IMR-90 (cell line): ENCODE results near the gene RNF123. TPM values are rescaled to one million over a fixed set of nuclear protein-coding genes. Genes with fewer than 3 reads are reported as not detected.

Experiments
- ATAC-seq: fragments of 200-7000 bp; cut with Tn5 transposase; 2 replicates; pipeline ENCODE4 v1.9.1; 2020; ENCODE audit warnings: low read depth, mild to moderate bottlenecking, moderate library complexity
- BruUV-seq: library from RNA; stranded (reverse); fragments of 400-500 nt; replicated peaks from 2 replicates; lab custom pipeline; 2021; lab: Mats Ljungman, UMichigan
- CTCF ChIA-PET: fragments of 300-600 bp; formaldehyde crosslinking; extraction: SDS; loops from one replicate; lab custom pipeline; 2021; ENCODE audit warnings: antibody characterized with exemption; lab: Yijun Ruan, JAX
- POLR2A ChIA-PET: fragments of 300-600 bp; sonication (Branson Sonifier 250); formaldehyde crosslinking; loops from one replicate; lab custom pipeline; 2022; ENCODE audit warnings: antibody characterized with exemption; ENCODE audit not compliant: unreplicated experiment; lab: Charles Lee
- DNase-seq: peaks from one replicate; pipeline ENCODE4 v3.0.0; 2013
- H2AFZ ChIP-seq: replicated peaks from 2 replicates; pipeline ENCODE3; 2013; ENCODE audit warnings: low read length, mild to moderate bottlenecking; ENCODE audit not compliant: poor library complexity
- H2AK5ac ChIP-seq: 2 replicates; pipeline ENCODE4 v1.6.1; 2013; ENCODE audit warnings: low read depth, low read length, inconsistent platforms
- H2AK9ac ChIP-seq: replicated peaks from 2 replicates; pipeline ENCODE3; 2013; ENCODE audit warnings: mild to moderate bottlenecking, low read depth, low read length, moderate library complexity; ENCODE audit not compliant: poor library complexity
- H2BK120ac ChIP-seq: 2 replicates; pipeline ENCODE4 v1.6.1; 2013; ENCODE audit warnings: low read depth, low read length, inconsistent platforms
- H2BK15ac ChIP-seq: 3 replicates; pipeline ENCODE4 v1.6.1; 2013; ENCODE audit warnings: low read depth, low read length, inconsistent platforms
- H2BK20ac ChIP-seq: 2 replicates; pipeline ENCODE4 v1.6.1; 2013; ENCODE audit warnings: low read depth, mild to moderate bottlenecking, inconsistent platforms, low read length, moderate library complexity
- H2BK5ac ChIP-seq: 2 replicates; pipeline ENCODE4 v1.6.1; 2013; ENCODE audit warnings: mild to moderate bottlenecking, low read depth, low read length, inconsistent platforms; ENCODE audit not compliant: poor library complexity, severe bottlenecking
- H3K14ac ChIP-seq: replicated peaks from 2 replicates; pipeline ENCODE4 v1.6.1; 2013; ENCODE audit warnings: low read depth, low read length, inconsistent platforms
- H3K18ac ChIP-seq: 2 replicates; pipeline ENCODE4 v1.6.1; 2013; ENCODE audit warnings: low read depth, low read length, control low read depth
- H3K23ac ChIP-seq: 2 replicates; pipeline ENCODE4 v1.6.1; 2013; ENCODE audit warnings: low read depth, low read length, inconsistent platforms
- H3K27ac ChIP-seq: 2 replicates; pipeline ENCODE4 v1.5.1; 2013; ENCODE audit warnings: mild to moderate bottlenecking, control low read depth, low read length; ENCODE audit not compliant: insufficient read depth
- H3K27me3 ChIP-seq: 2 replicates; pipeline ENCODE4 v1.6.1; 2013; ENCODE audit warnings: low read length; ENCODE audit not compliant: control insufficient read depth, insufficient read depth
- H3K36me3 ChIP-seq: 2 replicates; pipeline ENCODE4 v1.6.1; 2013; ENCODE audit warnings: low read length, mixed read lengths; ENCODE audit not compliant: control insufficient read depth, insufficient read depth
- H3K4ac ChIP-seq: 2 replicates; pipeline ENCODE4 v1.6.1; 2013; ENCODE audit warnings: low read depth, low read length, inconsistent platforms
- H3K4me1 ChIP-seq: 2 replicates; pipeline ENCODE4 v1.6.1; 2013; ENCODE audit warnings: low read length, mixed read lengths; ENCODE audit not compliant: control insufficient read depth, insufficient read depth
- H3K4me2 ChIP-seq: 2 replicates; pipeline ENCODE4 v1.6.1; 2013; ENCODE audit warnings: low read depth, mild to moderate bottlenecking, control low read depth, low read length, moderate library complexity
- H3K4me3 ChIP-seq: 2 replicates; pipeline ENCODE4 v1.5.1; 2013; ENCODE audit warnings: low read depth, mild to moderate bottlenecking, control low read depth, low read length, moderate library complexity; ENCODE audit not compliant: insufficient read depth
- H3K56ac ChIP-seq: 2 replicates; pipeline ENCODE4 v1.6.1; 2013; ENCODE audit warnings: low read length, inconsistent platforms; ENCODE audit not compliant: insufficient read depth; ENCODE audit errors: extremely low read depth
- H3K79me1 ChIP-seq, 2 experiments: 2 replicates each; pipeline ENCODE4 v1.6.1; 2013; ENCODE audit warnings: low read length in 2 of 2, inconsistent platforms in 1 of 2, low read depth in 1 of 2
- H3K9ac ChIP-seq: 2 replicates; pipeline ENCODE4 v1.6.1; 2013; ENCODE audit warnings: low read depth, low read length, control low read depth
- H3K9me1 ChIP-seq: 2 replicates; pipeline ENCODE4 v1.6.1; 2013; ENCODE audit warnings: low read length, inconsistent platforms; ENCODE audit not compliant: insufficient read depth
- H3K9me3 ChIP-seq: 2 replicates; pipeline ENCODE4 v1.6.1; 2013; ENCODE audit warnings: low read length; ENCODE audit not compliant: control insufficient read depth, insufficient read depth
- H4K20me1 ChIP-seq: 2 replicates; pipeline ENCODE4 v1.6.1; 2013; ENCODE audit warnings: low read length, inconsistent platforms; ENCODE audit not compliant: insufficient read depth
- H4K5ac ChIP-seq: 2 replicates; pipeline ENCODE4 v1.6.1; 2013; ENCODE audit warnings: mild to moderate bottlenecking, low read depth, low read length, control low read depth
- H4K8ac ChIP-seq, 2 experiments: 2 replicates each; pipeline ENCODE4 v1.6.1; 2013; ENCODE audit warnings: low read depth in 2 of 2, low read length in 2 of 2, control low read depth in 1 of 2, inconsistent platforms in 1 of 2
- H4K91ac ChIP-seq: 2 replicates; pipeline ENCODE4 v1.6.1; 2013; ENCODE audit warnings: low read depth, low read length, inconsistent platforms; ENCODE audit not compliant: insufficient read depth
- BHLHE40 ChIP-seq: fragments of 150-350 bp; IDR thresholded peaks from 2 replicates; pipeline ENCODE4 v1.6.1; 2016; ENCODE audit warnings: mild to moderate bottlenecking, low read depth, low read length
- MAFK ChIP-seq: IDR thresholded peaks from 2 replicates; pipeline ENCODE4 v1.6.1; 2012; ENCODE audit warnings: low read depth, low read length, improper control_type of control experiment
- MAZ ChIP-seq: IDR thresholded peaks from 2 replicates; pipeline ENCODE4 v1.6.1; 2012; ENCODE audit warnings: low read depth, mild to moderate bottlenecking, low read length, improper control_type of control experiment, moderate library complexity, borderline replicate concordance
- MXI1 ChIP-seq: IDR thresholded peaks from 2 replicates; pipeline ENCODE4 v1.6.1; 2012; ENCODE audit warnings: low read depth, mild to moderate bottlenecking, low read length, moderate library complexity, borderline replicate concordance
- POLR2A ChIP-seq: IDR thresholded peaks from 2 replicates; pipeline ENCODE4 v1.6.1; 2012; ENCODE audit warnings: mild to moderate bottlenecking, low read depth, low read length
- RFX5 ChIP-seq: IDR thresholded peaks from 2 replicates; pipeline ENCODE4 v1.8.0; 2012; ENCODE audit warnings: low read depth, mild to moderate bottlenecking, low read length, moderate library complexity
- WGBS, 2 experiments: methylation state at CpG; one replicate each; pipeline versions ENCODE4 v1.1.5 to v1.1.7; 2013; ENCODE audit warnings: missing lambda C conversion rate in 2 of 2; ENCODE audit not compliant: insufficient read length in 1 of 2; ENCODE audit errors: extremely low coverage in 2 of 2; 5-methylcytosine and 5-hydroxymethylcytosine counted together
- dilution Hi-C: fragments of 300-500 bp; cut with HindIII; formaldehyde crosslinking; loops from one replicate; pipeline ENCODE4 v1.14.3; 2018; ENCODE audit warnings: low sequenced_read_pairs; ENCODE audit not compliant: unreplicated experiment
- in situ Hi-C: fragments of 300-500 bp; cut with MboI; formaldehyde crosslinking; loops from 3 replicates; pipeline ENCODE4 v1.14.3; 2019; ENCODE audit warnings: low sequenced_read_pairs, inconsistent platforms, mixed read lengths
- intact Hi-C: fragments of 100-400 bp; cut with micrococcal nuclease; formaldehyde crosslinking; loops from 2 replicates; pipeline ENCODE4 v1.10.0; 2022
- polyA plus RNA-seq, 3 experiments: library from polyadenylated mRNA; depleted of rRNA; stranded (reverse); fragments of >200 nt; gene quantifications; 2 replicates each; pipeline ENCODE4 v1.2.3, GENCODE V29; 2012; ENCODE audit warnings: low replicate concordance in 1 of 3
- total RNA-seq: library from RNA; depleted of rRNA; stranded (reverse); fragments of >200 nt; gene quantifications from 2 replicates; pipeline ENCODE4 v1.2.3, GENCODE V29; 2012

RNF123 gene
- total and polyA plus RNA-seq, 2 of the 4 experiments (the other 2 are of a cell fraction) = 13.4 to 37.7 TPM

- peaks cover 10% of the 10 kb centered on the region; the same call in 1 of the 2 replicates for H4K20me1 ChIP-seq
- dilution Hi-C loops = no loop called here
These were observed 15.5 kb upstream of the RNF123 start, which contains the start of gene APEH for GRCh38 chr3:49673715-49674496. Gene APEH (plus strand): TSS chr3:49674351. CDS start chr3:49674402, 51 bp downstream.

More at GRCh38 chr3:49673715-49674496, 15.5 kb upstream of the RNF123 start, which contains the start of gene APEH:
- peak; percentile 65 for TF ChIP-seq BHLHE40
- TF ChIP-seq POLR2A = peak; percentile 82
- TF ChIP-seq RFX5 = no peak
- TF ChIP-seq MAZ = peak; percentile 70; the same call in 1 of the 2 replicates
- TF ChIP-seq MXI1 = peak; percentile 77; the same call in 1 of the 2 replicates
- TF ChIP-seq MAFK = no peak
- H3K27ac ChIP-seq = peak within 1 kb of the TSS; percentile 90
- DNase-seq (peak; percentile 96), ATAC-seq (peak; percentile 93)
- peaks cover 31% of the 10 kb centered on the region for H3K36me3 ChIP-seq
- peaks cover 25 to 50% of the 10 kb centered on the region in 2 experiments for H3K79me1 ChIP-seq
- H3K4ac ChIP-seq = peak within 1 kb of the TSS; percentile 88
- H2BK120ac ChIP-seq = peak within 1 kb of the TSS; percentile 66
- H3K4me3 ChIP-seq = peak within 1 kb of the TSS; percentile 86
- H3K9ac ChIP-seq = peak within 1 kb of the TSS; percentile 59
- peak within 1 kb of the TSS; percentile 79 for H3K4me2 ChIP-seq
- in situ Hi-C loops = no loop called here
- 1% methylated on average over 51 of the region's 71 CpGs; no CpG with 5 or more reads in 1 of the 2 experiments for WGBS, 2 experiments
- H3K23ac ChIP-seq = peak within 1 kb of the TSS; percentile 75
- BruUV-seq = no TSS peak
- H4K5ac ChIP-seq = peak within 1 kb of the TSS; percentile 47
- peak within 1 kb of the TSS; percentile 96 to 97 for H4K8ac ChIP-seq
- H2AK5ac ChIP-seq = peak within 1 kb of the TSS; percentile 98
- peak within 1 kb of the TSS; percentile 50 for H3K56ac ChIP-seq
- intact Hi-C loops = loop anchor here (5.0 kb wide), 1 partner anchor 262 kb away; the partner anchor contains the start of genes RHOA and TCTA
- H3K18ac ChIP-seq = peak within 1 kb of the TSS; percentile 19; the same call in 1 of the 2 replicates
- H3K9me1 ChIP-seq = peaks cover 17% of the 10 kb centered on the region
- ChIA-PET CTCF (interaction anchor here (0.8 kb wide), 1 partner anchor 134 kb away, joined by 7 read pairs; no protein-coding TSS in a partner anchor), POLR2A (no interaction called here)
- peak within 1 kb of the TSS; percentile 99 for H2AK9ac ChIP-seq
- H3K14ac ChIP-seq = peak within 1 kb of the TSS; percentile 92
- peak within 1 kb of the TSS; percentile 87 for H2BK5ac ChIP-seq
- H2BK20ac ChIP-seq = no peak within 1 kb of the TSS
- peak within 1 kb of the TSS; percentile 80 for H4K91ac ChIP-seq
- peak within 1 kb of the TSS; percentile 32; the same call in 1 of the 3 replicates for H2BK15ac ChIP-seq
- peaks cover 9% of the 10 kb centered on the region for H3K4me1 ChIP-seq
- no peaks in the 10 kb centered on the region for H3K27me3 ChIP-seq
- no peaks in the 10 kb centered on the region for H3K9me3 ChIP-seq
- peak within 1 kb of the TSS; percentile 99 for H2AFZ ChIP-seq
